ENCODE measurements around the gene KRTAP10-2. TPM values are rescaled to one million over a fixed set of nuclear protein-coding genes. Genes with fewer than 3 reads are reported as not detected.

KRTAP10-2 gene
- total RNA-seq, 1 experiment from 2014 or later, result not detected

- Histone ChIP-seq H3K9ac (ENCODE audit: extremely low read depth, insufficient read length, low read length) (no peak overlapping the region), H2BK20ac (ENCODE audit: low read depth, low read length, poor library complexity, severe bottlenecking) (no peak overlapping the region), H4K20me1 (ENCODE audit: control insufficient read depth, insufficient read depth, insufficient read length) (no peaks in the 10 kb centered on the region), H3K9me3 (ENCODE audit: control insufficient read depth, low read depth, low read length) (no peaks in the 10 kb centered on the region), H2BK120ac (ENCODE audit: low read depth, low read length, poor library complexity, severe bottlenecking) (no peak overlapping the region), H3K27ac (ENCODE audit: insufficient read length, low read depth, low read length) (no peak overlapping the region), H2AK5ac (ENCODE audit: insufficient read length, low read length) (no peak overlapping the region), H2AFZ (ENCODE audit: low read length) (no peak overlapping the region), H2BK12ac (ENCODE audit: insufficient read length, low read depth, low read length) (no peak overlapping the region), H2BK5ac (ENCODE audit: insufficient read length, low read length) (no peak overlapping the region), H3K79me1 (ENCODE audit: insufficient read depth, low read depth, low read length, poor library complexity, severe bottlenecking) (no peaks in the 10 kb centered on the region), H3K4me2 (ENCODE audit: insufficient read depth, insufficient read length, low read length) (no peak overlapping the region), H3K14ac (ENCODE audit: insufficient read depth, low read length) (no peak overlapping the region), H3K27me3 (ENCODE audit: insufficient read depth, low read length) (no peaks in the 10 kb centered on the region), H3K79me2 (ENCODE audit: insufficient read depth, low read length) (no peaks in the 10 kb centered on the region), H4K91ac (ENCODE audit: insufficient read length, low read depth, low read length) (no peak overlapping the region), H4K8ac (replicated peaks; ENCODE audit: insufficient read length, low read depth, low read length) (no peak overlapping the region), H3K56ac (ENCODE audit: insufficient read length, low read depth, low read length) (no peak overlapping the region), H3K4me1 (ENCODE audit: insufficient read depth, low read length) (no peaks in the 10 kb centered on the region; the same call in 1 of the 2 replicates), H3K23me2 (ENCODE audit: insufficient read length, low read depth, low read length, poor library complexity, severe bottlenecking) (no peaks in the 10 kb centered on the region), H2BK15ac (ENCODE audit: low read depth, low read length) (no peak overlapping the region), H3K18ac (ENCODE audit: insufficient read length, low read depth, low read length) (no peak overlapping the region), H4K5ac (ENCODE audit: insufficient read length, low read depth, low read length) (no peak overlapping the region), H3T11ph (ENCODE audit: low read length) (no peak overlapping the region), H3K23ac (ENCODE audit: insufficient read length, low read depth, low read length) (no peak overlapping the region), H3K4ac (ENCODE audit: low read depth, low read length) (no peak overlapping the region)
- Mint-ChIP-seq H3K4me1 (peaks cover 2 to 8% of the 10 kb centered on the region in 2 experiments; a peak in 3 of 4 replicates), H3K36me3 (ENCODE audit: insufficient read depth in 1 of 3, low read depth in 3 of 3) (peaks cover 0 to 5% (median 0%) of the 10 kb centered on the region in 3 experiments; a peak in 1 of 7 replicates), H3K9me3 (peaks cover 0 to 5% of the 10 kb centered on the region in 2 experiments; a peak in 2 of 5 replicates), H3K4me3 (no peak overlapping the region), H3K27me3 (ENCODE audit: low read depth) (peaks cover 7% of the 10 kb centered on the region), H3K27ac (no peak overlapping the region)
- WGBS (ENCODE audit: extremely low coverage, insufficient read length, low lambda C conversion rate), result 100% methylated on average over 1 of the region's 7 CpGs
- no peak for TF ChIP-seq CTCF (conservative IDR thresholded peaks at IDR 0.05)
- DNase-seq, result no peak
These were observed 20.9 kb downstream of the KRTAP10-2 start for GRCh38 chr21:44530221-44530902.
